HG02588 (cell line): ENCODE results near the gene REG1B.

Experiments
- ATAC-seq: cut with Tn5 transposase; IDR thresholded peaks from one replicate; pipeline ENCODE4 v1.9.1; 2021; ENCODE audit warnings: mild to moderate bottlenecking, moderate library complexity; ENCODE audit not compliant: unreplicated experiment

REG1B gene, protein sequence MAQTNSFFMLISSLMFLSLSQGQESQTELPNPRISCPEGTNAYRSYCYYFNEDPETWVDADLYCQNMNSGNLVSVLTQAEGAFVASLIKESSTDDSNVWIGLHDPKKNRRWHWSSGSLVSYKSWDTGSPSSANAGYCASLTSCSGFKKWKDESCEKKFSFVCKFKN

DNA sequence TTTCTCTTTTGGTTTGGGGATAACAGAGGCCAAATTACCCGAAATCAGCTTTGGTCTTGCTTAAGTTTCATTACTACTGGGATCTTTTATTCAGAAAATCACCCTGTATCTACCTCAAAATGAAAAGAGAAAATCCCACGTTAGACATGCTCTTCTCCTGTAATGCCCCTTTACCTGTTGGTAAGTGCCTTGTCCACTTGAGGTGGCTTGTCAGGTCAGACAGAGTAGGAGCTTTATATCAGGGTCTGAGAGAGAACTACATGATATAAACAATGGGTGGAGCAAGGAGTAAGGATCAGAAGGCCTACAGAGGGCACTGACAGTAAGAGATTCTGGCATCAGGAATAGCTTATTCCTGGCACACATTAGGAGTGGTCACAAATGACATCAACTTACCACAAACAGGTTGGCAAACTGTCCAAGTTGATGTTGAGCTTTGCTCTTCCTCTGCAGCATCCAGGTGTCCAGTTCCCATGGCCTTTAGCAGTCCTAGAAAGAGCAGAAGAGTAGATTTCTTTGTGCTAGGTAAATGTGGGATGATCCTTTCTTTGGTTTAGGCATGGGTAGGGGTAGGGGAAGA lies at the start of gene REG1B:
REG1B (minus strand) TSS at position 209 of the 580 bp plus-strand sequence. CDS start 381 bp downstream, outside the sequence.
- no peak for ATAC-seq

DNA sequence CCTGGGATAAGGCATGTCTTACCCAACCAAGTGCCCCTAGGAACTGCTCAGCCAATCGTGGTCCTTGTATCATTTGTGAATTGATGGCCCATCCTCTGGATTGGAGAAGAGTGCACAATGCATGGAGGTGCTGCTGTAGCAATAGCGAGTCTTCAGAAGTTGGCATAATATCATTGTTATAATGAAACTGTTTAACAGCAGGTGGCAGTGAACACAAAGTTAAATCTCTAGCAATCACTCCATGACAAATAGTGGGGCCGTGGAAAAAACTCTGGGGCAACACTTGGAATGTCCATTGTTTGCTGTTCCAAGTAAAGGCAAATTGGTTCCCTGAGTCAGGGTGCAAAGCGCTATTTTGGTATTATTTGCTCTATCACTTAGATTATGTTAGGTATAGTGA lies 43.9 kb upstream of the REG1B start:
- no peak for ATAC-seq

DNA sequence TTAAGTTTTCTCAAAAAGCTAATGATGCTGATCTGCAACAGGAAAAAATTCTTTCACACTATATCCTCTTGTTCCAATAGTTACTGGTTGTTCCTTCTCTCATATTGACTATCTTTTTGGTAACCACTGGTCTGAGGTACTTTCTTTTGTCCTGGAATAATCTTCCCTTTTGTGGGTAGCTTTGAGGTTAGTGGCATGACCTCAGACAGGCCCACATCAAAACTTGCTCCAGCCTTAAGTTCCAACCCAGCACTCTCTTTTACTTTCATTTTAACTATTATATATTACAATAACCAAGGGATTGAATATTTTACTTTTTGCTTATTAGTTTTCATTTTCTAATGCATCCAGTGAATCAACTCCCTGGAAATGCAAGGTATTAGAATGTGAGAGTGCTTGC lies 42.0 kb upstream of the REG1B start:
- ATAC-seq = no peak

DNA sequence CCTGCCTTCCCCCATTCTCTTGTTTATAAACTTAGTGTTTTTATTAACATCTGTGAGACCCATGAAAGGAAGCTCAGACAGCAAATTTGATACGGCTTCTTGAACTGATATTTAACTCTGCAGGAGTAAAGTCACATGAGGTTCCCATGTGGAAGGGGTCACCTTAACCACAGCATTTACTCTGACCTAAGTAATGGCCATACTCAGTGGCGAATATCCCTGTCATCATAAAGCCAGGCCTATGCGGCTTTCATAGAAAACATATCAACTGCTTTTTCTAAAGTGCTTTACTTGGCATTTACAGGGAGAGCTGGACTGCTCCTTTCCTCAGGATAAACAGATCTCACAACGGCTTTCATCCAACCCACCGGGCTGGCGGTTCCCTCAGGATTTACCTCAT lies 41.5 kb upstream of the REG1B start:
- no peak for ATAC-seq

DNA sequence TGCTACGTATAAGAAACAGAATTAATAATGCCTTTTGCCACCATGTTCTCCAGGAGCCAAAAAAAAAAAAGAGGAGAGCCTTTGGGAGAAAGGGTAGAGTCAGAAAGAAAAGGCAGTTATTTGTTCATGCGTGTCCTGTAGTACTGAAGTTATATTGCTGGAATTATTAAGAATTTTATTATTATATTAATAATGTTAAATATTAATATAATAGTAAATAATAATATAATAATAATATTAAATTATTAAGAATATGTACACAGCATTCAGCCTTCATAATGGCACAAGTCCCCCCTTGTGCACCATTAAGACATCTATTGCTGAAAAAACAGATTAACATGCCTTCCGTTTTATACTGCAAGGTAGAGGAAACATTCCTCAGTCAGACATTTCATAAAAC lies 40.6 kb upstream of the REG1B start:
- ATAC-seq = no peak

DNA sequence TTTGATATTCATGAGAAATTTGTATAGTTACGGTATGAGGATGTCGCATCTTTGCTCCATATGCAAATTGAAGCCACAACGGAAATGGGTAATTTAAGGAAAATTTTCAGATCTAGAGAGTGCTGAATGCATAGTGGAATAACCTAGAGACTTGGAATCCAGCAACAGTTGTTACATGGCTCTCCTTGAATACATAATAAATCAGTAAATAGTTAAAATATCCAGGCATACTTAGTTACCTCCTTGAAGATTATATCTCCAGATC lies 37.9 kb upstream of the REG1B start:
- ATAC-seq = no peak

DNA sequence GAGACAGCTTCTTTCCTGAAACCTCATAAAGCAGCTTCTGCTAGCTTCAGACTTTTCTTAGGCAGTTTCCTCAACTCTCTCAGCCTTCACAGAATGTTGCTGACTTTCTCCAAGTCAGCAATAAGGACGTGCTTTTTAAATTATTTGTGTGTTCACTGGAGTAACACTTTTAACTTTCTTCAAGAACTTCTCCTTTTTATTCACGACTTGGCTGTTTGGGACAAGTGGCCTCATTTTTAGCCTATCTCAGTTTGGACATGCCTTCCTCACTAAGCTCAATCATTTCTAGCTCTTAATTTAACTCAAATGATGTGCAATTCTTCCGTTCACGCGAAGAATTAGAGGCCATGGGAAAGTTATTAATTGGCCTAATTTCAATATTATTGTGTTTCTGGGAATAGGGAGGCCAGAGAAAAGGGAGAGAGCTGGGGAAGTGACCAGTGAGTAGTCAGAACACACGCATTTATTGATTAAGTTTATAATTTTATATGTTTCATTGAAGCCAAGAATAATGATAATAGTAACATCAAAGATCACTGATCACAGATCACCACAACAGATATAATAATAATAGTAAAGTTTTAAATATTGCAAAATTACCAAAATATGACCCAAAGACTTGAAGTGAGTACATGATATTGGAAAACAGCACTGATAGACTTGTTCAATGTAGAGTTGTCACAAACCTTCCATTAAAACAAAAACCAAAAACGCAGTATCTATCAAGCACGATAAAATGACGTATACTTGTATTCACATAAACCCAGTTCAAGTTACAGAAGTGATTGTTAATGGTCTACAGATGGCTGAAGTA lies 37.3 kb upstream of the REG1B start:
- no peak for ATAC-seq

DNA sequence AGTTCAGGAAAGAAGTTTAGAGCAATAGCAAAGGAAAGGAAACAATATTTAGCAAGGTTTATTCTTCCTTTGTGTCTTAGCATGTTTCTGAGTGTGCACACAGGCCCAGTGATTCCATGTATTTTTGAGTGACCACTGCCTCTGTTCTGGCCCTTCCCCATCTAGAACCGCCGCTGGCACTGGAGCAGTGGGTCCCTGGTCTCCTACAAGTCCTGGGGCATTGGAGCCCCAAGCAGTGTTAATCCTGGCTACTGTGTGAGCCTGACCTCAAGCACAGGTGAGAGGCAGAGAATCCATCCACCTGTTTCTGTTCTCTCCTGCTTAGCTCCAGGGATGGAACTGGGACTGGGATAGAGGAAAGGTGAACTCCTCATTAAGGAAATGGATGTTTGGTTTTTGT lies 34.9 kb upstream of the REG1B start:
- ATAC-seq = no peak

DNA sequence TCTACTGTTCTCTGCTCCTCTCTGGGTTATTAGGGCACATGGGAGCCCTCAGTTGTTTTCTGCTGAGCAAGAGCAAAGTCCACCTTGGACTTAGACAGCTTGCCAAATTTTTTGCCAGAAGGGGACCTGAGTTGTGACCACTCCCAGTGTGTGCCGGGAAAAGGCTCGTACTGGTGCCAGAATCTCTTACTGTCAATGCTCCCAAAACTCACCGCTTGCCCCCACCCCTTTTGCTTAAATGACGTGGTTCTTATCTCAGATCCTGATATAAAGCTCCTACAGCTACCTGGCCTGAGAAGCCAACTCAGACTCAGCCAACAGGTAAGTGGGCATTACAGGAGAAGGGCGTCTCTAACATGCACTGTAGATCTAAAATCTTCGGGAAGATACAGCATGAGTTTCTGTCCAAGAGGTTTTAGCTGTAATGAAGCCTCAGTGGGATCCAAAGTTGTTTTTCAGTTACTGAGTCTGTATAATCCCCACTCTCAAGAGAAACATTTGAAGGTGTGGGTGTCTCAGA lies 32.5 kb upstream of the REG1B start, which contains the start of gene REG1A:
REG1A (plus strand) TSS at position 295 of the 520 bp plus-strand sequence. CDS start 374 bp downstream, outside the sequence.
- no peak for ATAC-seq

DNA sequence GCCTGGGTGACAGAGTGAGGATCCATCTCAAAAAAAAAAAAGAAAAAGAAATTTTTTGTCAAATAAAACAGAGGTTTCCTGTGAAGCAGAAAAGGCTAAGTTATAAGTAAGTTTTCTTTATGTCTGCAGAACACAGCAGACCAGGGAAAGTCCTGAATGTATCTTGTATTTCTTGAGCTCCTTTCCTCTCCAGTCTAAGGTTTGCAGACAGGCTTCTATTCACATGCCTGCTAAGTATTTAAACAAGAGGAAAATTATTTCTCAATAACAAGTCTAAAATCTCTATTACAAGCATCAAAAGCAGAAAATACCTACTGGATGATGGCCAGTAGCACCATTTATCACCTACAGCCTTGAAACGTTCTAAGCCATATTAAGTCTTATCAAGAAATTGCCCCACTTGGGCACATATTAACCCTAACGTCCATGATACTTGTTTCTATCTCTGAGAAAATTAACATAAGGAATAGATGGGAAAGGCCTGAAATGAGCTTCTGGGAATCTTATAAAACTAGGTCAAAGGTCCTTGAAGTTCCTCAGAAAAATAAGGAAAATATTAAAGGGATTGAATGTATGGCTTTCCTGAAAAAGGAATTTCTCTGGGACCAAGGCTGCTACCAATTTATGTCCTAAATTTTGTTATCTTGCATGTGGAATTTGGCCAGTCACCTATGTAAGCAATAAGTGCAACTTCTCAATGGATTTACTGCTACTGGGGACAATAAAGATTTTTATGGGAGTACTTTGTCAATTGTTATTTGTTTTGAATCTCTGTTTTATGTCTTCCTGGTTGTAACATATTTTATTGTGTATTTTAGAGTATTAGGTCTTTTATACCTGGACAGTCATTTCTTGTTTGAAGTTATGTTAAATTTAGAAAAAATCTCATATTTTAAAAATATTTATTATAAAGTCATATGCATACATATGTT lies 29.5 kb upstream of the REG1B start:
- ATAC-seq = no peak

DNA sequence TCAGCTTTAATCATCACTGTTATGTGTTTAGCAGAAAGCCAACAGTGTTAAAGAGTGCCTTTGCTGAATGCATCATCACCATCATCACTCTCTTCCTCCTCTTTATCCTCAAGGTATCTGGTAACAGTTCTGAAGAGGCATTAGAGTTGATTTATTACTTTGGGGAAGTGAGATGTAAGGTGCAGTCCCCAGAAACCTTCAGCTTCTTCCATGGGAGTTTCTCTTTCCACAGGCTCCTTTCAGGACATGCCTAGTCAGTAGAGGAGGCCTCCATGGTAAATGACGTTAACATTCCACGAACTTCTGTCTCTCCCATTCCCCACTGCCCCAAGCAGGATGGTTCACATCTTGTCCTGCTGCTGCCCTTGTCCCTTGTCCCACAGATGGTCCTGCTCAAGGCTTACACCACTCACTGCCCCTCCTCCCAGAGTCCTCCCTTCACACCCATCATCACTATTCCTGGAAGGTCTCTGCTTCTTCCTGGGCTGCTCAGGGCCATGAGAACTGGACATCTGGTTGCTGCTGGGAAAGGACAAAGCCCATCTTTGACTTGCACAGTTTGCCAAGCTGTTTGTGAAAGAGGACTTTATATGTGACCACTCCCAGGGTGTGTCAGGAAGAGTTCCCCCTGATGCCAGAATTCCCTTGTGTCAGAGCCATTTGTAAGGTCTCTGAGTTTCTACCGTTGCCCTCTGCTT lies 27.2 kb upstream of the REG1B start:
- no peak for ATAC-seq

DNA sequence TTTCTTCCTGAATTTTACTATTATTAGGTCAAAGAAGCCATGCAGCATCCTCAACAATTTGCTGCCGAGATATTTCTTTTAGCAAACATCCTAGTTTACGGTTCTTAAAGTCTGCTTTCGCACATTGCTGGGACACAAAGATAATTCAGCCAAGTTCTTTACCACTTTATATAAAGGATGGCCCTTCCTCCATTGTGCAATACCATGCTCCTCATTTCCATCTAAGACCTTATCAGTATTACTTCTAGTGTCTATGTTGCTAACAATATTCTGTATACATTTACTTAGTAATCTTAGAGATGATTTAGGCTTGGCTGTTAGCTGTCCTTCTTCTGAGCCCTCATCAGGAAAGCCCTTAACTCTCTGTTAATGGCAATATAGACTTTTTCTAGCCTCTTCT lies 24.5 kb upstream of the REG1B start:
- ATAC-seq = no peak

DNA sequence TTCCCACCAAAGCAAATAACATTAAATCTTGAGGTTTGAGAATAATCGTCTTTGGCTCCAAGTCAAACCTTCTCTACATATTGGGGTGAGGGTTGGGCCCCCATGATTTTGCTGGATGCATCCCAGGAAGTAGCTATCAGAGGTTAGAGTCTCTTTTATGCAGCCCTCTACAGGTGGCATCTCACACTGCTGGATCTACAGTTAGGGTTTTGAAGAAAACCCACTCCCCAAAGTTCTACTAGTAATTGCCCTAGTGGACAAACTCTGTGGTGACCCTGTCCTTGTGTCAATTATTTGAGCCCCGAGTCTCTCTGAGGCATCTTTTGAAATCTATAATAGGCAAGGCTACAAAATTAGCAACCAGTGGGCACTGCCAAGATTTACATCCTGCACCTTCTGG lies 17.5 kb upstream of the REG1B start:
- ATAC-seq = no peak

DNA sequence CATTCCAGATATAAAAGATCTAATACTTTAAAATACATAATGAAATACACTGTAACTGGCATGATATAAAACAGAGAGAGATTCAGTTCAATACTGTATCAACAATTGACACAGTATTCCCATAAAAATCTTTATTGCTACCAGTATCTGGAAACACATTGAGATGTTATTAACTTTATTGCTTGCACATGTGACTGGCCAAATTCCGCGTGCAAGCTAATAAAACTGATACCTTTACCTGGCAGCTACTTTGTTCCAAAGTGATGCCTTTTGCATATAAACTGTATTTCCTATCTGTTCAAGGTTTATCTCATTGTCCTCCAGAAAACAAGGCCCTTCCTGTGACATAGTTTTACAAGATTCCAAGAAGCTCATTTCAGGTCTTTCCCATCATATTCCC lies 15.4 kb upstream of the REG1B start:
- ATAC-seq = no peak

DNA sequence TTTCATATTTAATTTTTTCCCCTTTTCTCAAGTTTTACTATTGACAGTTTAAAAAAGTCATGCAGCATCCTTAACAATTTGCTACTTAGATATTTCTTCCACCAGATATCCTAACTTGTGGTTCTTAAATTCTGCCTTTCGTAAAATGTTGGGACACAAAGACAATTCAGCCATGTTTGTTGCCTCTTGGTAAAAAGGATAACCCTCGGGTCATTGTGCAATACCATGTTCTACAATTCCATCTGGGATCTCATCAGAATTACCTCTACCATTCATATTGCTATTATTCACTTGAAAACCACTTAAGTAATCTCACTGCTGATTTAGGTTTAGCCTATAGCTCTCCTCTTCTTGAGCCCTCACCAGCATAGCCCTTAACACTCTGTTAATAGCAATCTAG lies 13.2 kb upstream of the REG1B start:
- no peak for ATAC-seq

DNA sequence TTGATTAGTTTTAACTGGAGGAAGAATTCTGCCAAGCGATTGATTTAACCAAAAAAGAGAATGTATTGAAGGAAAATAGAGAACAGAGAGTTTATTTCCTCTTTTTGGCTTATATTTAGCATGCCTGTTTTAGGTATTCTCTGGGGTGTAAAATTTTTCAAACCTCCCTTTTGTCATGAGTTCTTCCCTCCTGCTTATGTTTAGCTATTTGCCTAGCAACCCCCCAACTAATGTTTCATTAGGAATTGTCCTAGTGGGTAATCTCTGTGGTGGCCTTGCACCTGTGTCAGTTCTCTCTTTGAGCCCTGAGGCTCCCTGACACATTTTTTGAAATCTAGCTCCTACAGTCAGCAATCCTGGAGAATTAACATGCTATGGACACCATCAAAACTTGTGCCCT lies 12.5 kb upstream of the REG1B start:
- ATAC-seq = no peak

DNA sequence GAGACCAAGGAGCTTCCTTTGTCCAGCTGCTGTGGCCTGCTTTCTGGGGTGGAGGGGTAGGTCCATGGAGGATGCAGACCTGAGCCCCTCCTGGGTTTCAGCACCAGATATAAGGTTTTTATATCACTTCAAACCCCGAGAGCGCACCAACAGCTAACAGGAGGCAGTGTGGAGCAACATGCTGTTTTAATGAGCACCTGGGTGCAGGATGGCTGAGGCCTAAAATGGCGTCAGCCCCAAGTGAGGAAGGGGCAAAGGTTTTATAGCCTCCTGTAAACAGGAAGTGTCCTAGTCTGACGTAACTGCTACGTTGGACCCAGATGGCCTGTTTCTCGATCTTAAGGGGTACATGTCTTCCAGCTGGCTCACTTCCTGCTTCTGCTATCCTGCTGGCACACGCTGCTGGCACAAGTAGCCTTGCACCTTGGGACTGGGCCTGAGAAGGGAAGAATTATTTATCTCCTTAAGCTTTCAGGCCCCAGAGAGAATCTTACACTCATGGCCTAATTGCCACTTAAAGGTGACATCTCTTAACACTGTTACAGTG lies 11.4 kb upstream of the REG1B start:
- ATAC-seq = no peak

DNA sequence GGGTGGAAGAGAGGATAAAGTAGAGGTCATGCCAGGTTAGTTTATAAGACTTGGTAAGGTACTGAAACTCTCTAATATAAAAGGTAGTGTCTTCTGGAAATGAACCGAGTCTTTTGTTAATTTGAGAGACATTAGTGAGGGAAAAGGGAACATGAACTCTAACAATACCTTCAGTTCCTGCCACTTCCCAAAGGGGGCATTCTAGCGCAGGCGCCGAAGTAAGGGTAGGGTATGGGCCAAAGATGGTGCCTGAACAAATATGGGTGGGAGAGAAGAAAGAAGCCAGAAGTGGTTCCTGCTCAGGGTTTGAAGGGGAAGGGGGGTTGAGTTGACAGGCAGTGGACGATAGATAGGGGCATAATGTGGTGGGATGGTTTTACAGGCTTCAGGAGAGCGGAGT lies 10.1 kb upstream of the REG1B start:
- ATAC-seq = no peak

DNA sequence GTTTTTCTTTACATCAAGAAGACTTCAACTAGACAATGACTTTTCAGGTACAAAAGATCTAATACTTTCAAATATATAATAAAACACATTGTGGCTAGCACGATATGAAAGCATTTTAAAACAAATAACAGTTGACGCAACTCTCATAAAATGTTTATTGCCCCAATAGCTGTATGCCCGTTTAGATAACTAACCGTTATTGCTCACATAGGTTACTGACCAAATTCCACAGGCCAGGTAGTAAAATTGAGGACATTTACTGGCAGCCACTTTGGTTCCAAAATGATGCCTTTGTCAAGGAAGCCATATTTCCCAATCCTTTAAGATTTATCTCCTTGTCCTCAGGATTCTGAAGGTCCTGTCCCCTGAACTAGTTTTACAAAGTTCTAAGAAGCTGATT lies 2.9 kb upstream of the REG1B start:
- no peak for ATAC-seq

DNA sequence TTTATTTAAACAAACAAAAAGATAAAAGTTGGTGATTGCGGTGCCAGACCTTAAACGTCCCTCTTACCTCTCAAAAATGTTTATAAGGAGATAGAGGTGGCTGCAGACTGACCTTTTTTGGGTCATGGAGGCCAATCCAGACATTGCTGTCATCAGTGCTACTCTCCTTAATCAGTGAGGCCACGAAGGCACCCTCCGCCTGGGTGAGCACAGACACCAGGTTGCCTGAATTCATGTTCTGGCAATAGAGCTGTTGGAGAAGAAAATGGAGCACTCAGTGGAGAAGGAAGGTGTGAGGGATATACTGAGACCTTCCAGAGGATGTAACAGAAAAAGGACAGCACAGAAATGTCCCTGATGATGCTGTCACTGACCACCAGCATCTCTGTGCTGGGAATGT lies 1.5 kb downstream of the REG1B start:
- ATAC-seq = no peak
